Coronary artery (tissue), 2 donors: ENCODE data around the gene RAB44.

Source experiments
- DNase-seq: peaks from one replicate; pipeline ENCODE4 v3.0.0-alpha.2; 2017; ENCODE audit warnings: low spot score
- H3K27ac ChIP-seq, 2 donors: fragments of 200-600 bp; sonication (generic); one replicate each; pipeline ENCODE4 v1.5.1; 2016 to 2019
- H3K4me3 ChIP-seq: fragments of 200-600 bp; sonication (generic); 2 replicates; pipeline ENCODE4 v1.5.1; 2016; ENCODE audit warnings: mild to moderate bottlenecking, moderate library complexity
- TF ChIP-seq, protein P1 (sequence below): fragments of 200-600 bp; sonication (generic); IDR thresholded peaks from one replicate; pipeline ENCODE4 v1.5.1; 2019; ENCODE audit warnings: antibody characterized with exemption

RAB44 gene

DNA sequence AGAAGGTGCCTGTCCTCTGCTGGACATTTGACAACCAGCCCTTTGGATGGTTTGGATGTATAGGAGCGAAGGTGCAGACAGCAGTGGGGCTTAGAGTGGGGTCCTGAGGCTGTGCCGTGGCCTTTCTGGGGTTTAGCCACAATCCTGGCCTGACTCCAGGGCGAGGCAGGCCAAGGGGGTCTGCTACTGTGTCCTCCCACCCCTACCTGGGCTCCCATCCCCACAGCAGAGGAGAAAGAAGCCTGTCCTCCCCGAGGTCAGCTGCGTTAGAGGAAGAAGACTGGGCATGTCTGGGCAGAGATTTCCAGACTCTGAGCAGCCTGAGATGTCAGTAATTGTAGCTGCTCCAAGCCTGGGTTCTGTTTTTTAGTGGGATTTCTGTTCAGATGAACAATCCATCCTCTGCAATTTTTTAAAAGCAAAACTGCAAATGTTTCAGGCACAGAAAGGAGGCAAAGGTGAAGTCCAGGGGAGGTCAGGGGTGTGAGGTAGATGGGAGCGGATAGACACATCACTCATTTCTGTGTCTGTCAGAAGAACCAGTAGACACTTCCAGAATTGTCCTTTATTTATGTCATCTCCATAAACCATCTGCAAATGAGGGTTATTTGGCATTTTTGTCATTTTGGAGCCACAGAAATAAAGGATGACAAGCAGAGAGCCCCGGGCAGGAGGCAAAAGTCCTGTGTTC lies 20.4 kb upstream of the RAB44 start:
- Histone ChIP-seq H3K27ac (peak overlapping the region; percentile 100), H3K4me3 (peak overlapping the region; percentile 97)
- TF ChIP-seq, protein P1, sequence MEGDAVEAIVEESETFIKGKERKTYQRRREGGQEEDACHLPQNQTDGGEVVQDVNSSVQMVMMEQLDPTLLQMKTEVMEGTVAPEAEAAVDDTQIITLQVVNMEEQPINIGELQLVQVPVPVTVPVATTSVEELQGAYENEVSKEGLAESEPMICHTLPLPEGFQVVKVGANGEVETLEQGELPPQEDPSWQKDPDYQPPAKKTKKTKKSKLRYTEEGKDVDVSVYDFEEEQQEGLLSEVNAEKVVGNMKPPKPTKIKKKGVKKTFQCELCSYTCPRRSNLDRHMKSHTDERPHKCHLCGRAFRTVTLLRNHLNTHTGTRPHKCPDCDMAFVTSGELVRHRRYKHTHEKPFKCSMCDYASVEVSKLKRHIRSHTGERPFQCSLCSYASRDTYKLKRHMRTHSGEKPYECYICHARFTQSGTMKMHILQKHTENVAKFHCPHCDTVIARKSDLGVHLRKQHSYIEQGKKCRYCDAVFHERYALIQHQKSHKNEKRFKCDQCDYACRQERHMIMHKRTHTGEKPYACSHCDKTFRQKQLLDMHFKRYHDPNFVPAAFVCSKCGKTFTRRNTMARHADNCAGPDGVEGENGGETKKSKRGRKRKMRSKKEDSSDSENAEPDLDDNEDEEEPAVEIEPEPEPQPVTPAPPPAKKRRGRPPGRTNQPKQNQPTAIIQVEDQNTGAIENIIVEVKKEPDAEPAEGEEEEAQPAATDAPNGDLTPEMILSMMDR: no peak
- no peak for DNase-seq

DNA sequence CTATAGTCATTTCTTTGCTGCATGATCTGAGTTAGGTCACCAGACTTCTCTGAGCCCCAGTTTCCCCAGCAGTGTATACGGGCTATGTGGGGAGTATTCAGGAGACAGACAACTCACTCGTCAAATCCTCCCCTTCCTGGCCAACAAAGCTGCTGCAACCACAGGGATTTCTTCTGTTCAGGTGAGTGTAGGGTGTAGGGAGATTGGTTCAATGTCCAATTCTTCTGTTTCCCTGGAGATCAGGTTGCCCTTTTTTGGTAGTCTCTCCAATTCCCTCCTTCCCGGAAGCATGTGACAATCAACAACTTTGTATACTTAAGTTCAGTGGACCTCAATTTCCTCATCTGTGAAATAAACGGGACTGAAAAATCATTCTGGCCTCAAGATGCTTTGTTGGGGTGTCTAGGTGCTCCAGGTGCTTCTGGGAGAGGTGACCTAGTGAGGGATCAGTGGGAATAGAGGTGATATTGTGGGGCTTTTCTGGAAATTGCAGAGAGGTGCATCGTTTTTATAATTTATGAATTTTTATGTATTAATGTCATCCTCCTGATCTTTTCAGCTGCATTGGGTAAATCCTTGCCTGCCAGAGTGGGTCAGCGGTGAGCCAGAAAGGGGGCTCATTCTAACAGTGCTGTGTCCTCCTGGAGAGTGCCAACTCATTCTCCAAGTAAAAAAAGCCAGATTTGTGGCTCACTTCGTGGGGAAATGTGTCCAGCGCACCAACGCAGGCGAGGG lies 19.7 kb upstream of the RAB44 start:
- no peak for DNase-seq
- Histone ChIP-seq H3K4me3 (peak overlapping the region; percentile 97), H3K27ac (peak overlapping the region; percentile 100)
- TF ChIP-seq, protein P1: no peak

DNA sequence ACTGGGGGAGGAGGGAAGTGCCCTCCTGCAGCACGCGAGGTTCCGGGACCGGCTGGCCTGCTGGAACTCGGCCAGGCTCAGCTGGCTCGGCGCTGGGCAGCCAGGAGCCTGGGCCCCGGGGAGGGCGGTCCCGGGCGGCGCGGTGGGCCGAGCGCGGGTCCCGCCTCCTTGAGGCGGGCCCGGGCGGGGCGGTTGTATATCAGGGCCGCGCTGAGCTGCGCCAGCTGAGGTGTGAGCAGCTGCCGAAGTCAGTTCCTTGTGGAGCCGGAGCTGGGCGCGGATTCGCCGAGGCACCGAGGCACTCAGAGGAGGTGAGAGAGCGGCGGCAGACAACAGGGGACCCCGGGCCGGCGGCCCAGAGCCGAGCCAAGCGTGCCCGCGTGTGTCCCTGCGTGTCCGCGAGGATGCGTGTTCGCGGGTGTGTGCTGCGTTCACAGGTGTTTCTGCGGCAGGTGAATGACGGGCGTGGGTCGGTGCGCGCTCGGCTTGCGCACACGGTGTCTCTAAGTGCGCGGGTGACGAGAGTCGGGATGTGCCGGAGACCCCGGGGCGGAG lies 19.1 kb upstream of the RAB44 start, which contains the start of gene CDKN1A:
Gene CDKN1A, plus strand, starts transcription at position 227 of the 555 bp plus-strand sequence. CDS start 5,388 bp downstream, outside the sequence.
- TF ChIP-seq, protein P1: no peak
- H3K4me3 ChIP-seq: peak within 1 kb of the TSS; percentile 97
- peak within 1 kb of the TSS; percentile 100 for H3K27ac ChIP-seq
- peak; percentile 98 for DNase-seq

DNA sequence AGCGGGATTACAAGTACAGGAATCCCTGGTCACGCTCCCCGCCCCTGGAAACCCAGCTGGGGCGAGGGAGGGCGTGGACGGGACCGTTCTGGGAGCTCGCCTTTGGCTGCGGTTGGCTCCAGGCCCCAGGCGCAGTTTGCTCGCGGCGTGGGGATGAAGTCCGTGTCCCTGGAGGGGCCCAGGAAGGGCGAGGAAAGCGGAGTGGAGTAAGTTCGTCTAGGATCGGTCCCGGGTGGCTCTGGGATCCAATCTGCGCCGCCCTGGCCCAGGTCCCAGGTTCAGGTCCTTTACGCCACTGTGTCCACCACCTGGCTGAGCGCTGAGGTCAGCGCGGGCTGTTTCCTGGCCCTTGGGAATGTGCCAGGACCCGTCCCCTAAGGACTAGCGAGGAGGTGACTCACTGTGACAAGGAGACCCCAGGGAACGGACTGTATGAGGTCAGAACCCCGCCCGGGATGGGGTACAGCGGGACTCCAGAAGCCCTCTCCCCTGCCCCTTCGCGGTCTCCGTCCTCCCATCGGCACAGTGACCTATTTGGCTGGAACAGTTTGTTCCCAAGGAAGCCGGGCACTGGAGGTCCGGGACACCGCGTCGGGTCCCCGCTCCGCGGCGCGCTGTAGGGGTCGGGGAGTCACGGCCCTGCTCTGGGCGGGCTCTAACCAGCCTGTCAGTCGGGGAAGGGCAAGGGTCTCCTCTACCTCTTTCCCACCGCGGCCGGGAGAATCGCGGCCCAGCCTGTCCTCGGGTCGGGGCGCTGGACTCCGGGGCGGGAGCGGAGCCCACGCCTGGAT lies 18.4 kb upstream of the RAB44 start:
- TF ChIP-seq, protein P1: no peak
- Histone ChIP-seq H3K27ac (peak overlapping the region; percentile 100), H3K4me3 (peak overlapping the region; percentile 97)
- peak; percentile 96 for DNase-seq

DNA sequence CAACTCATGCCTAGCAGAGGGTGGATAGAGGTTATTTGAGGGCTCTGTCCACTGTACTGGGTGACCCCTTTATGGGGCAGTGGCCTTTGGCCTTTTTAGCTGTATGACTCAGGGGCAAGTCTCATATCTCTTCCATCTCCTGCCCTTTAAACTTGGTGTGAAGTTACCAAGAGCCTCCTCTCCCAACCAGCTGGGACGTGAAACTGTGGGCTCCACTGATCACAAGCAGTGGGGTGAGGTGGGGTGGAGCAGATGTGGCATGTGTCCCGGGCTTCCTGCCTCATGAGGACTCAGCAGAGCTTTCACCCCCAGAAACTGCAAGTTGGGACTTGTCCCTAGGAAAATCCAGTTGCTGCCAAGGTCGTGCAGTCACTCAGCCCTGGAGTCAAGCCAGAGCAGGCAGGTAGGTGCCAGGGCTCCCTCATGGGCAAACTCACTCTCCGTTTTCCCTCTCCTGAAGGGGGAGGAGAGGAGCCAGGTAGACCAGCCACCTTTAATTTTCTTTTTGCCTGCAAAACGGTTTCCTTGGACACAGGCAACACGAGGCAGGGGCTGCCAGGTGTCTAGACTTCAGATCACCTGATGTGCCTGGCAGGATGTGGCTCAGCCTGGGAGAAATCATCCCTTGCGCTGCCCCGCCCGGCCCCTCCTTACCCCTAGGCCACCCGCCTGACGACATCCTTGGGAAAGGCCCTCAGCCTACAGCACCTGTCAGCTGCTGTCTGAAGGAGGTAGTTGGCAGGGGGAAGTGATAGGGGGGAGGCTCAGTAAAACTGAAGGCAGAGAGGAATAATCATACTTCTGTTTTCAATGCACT lies 15.1 kb upstream of the RAB44 start:
- peak overlapping the region; percentile 11 to 44 for H3K27ac ChIP-seq
- no peak for DNase-seq
- H3K4me3 ChIP-seq: peak overlapping the region; percentile 5
- TF ChIP-seq, protein P1: no peak

DNA sequence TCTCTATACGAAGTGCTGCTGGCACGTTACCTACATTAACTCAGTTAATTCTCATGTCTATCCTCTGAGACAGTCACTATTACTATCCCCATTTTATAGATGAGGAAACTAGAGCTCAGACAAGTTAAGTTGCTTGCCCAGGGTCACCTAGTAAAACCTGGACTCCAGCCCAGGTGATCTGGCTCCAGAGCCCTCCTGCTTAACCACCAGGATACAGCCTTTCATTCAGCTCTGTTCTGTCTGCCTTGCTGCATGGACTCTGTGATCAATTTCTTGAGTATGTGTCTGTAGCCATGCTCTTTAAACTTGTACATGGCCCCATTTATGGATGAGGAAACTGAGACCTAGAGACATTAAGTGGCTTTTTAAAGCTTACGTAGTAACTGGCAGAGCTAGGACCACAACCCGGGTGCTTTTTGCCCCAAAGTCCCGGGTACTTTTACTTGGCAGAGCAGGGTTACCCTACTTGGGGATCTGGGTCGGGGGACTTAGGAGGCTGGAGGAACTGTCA lies 14.4 kb upstream of the RAB44 start:
- Histone ChIP-seq H3K4me3 (peak overlapping the region; percentile 5), H3K27ac (peak overlapping the region in 1 of 2 donors; percentile 44)
- no peak for DNase-seq
- TF ChIP-seq, protein P1: no peak
